ENCODE data around the gene PTPN6. TPM values are rescaled to one million over a fixed set of nuclear protein-coding genes. Genes with fewer than 3 reads are reported as not detected.

The PTPN6 gene
- total and polyA plus RNA-seq, 2 of the 13 experiments (the other 11 are each of a cell fraction or from before 2014, with no cell fraction given) = 10.5 to 10.6 TPM

- WGBS (ENCODE audit: low lambda C conversion rate) = no CpG with 5 or more reads among the region's 1 CpG
- no peaks in the 10 kb centered on the region for H3K79me2 ChIP-seq (ENCODE audit: insufficient read depth, low read length)
- H3K4me2 ChIP-seq (ENCODE audit: low read depth, low read length) = no peak overlapping the region
- no peak overlapping the region for H3K9ac ChIP-seq (ENCODE audit: insufficient read depth, low read depth, low read length)
- BruUV-seq (replicated peaks) = no TSS peak
- ChIA-PET POLR2A (no interaction called here), CTCF (ENCODE audit: low intra/inter-chr PET ratio, low total read pairs) (interaction anchor here (0.7 kb wide), 1 partner anchor 81 kb away, joined by 3 read pairs; no protein-coding TSS in a partner anchor)
- no peaks in the 10 kb centered on the region for H3K36me3 ChIP-seq (replicated peaks in 1 of 2; ENCODE audit: control insufficient read depth in 1 of 2, insufficient read depth in 2 of 2, low read length in 2 of 2)
- no peak overlapping the region for H3K27ac ChIP-seq (ENCODE audit: extremely low read length, insufficient read depth, low read length)
- H3K4me3 ChIP-seq (replicated peaks in 1 of 3; ENCODE audit: insufficient read depth in 1 of 3, low read depth in 2 of 3, low read length in 3 of 3) = no peak overlapping the region
- no peaks in the 10 kb centered on the region for H3K27me3 ChIP-seq (ENCODE audit: control insufficient read depth in 1 of 2, insufficient read depth in 2 of 2, low read length in 2 of 2)
- FAIRE-seq (no peak), DNase-seq (ENCODE audit: low spot score) (no peak), ATAC-seq (no peak)
- H3K9me3 ChIP-seq (ENCODE audit: low read length) = no peaks in the 10 kb centered on the region
- in situ Hi-C loops (cut with HindIII; ENCODE audit: extremely low pct_ligation_motif_present, low pct_unique_long_range_greater_than_20kb) = no loop called here
- H2AFZ ChIP-seq (ENCODE audit: low read length) = no peak overlapping the region
- H3K4me1 ChIP-seq (ENCODE audit: insufficient read depth, low read length) = peaks cover 24% of the 10 kb centered on the region
- intact Hi-C loops (cut with micrococcal nuclease; ENCODE audit: unreplicated experiment) = no loop called here
- no peaks in the 10 kb centered on the region for H4K20me1 ChIP-seq (ENCODE audit: insufficient read depth, low read length)
- TF ChIP-seq NR2F6 (IDR thresholded peaks at IDR 0.05) (0 out of 2 replicates have a peak, but pooled peaks have one; percentile 11), NR2F6 (CRISPR knock-in tag; IDR thresholded peaks at IDR 0.05) (no peak), MBNL3 (CRISPR knock-in tag; conservative IDR thresholded peaks at IDR 0.05) (no peak), CTCF (CRISPR knock-in tag; IDR thresholded peaks at IDR 0.05) (peak; percentile 38), ZNF484 (CRISPR knock-in tag; IDR thresholded peaks at IDR 0.05; ENCODE audit: borderline replicate concordance, low read depth) (no peak), NR2C2 (CRISPR knock-in tag; IDR thresholded peaks at IDR 0.05; ENCODE audit: borderline replicate concordance) (peak; percentile 70), ZNF672 (CRISPR knock-in tag; IDR thresholded peaks at IDR 0.05) (peak; percentile 98), ZNF883 (CRISPR knock-in tag; IDR thresholded peaks at IDR 0.05; ENCODE audit: not compliant biosample characterization) (no peak), FOXA1 (IDR thresholded peaks at IDR 0.05) (no peak), FOXA1 (CRISPR knock-in tag; IDR thresholded peaks at IDR 0.05) (peak; percentile 44)
- TF ChIP-seq, protein P1, sequence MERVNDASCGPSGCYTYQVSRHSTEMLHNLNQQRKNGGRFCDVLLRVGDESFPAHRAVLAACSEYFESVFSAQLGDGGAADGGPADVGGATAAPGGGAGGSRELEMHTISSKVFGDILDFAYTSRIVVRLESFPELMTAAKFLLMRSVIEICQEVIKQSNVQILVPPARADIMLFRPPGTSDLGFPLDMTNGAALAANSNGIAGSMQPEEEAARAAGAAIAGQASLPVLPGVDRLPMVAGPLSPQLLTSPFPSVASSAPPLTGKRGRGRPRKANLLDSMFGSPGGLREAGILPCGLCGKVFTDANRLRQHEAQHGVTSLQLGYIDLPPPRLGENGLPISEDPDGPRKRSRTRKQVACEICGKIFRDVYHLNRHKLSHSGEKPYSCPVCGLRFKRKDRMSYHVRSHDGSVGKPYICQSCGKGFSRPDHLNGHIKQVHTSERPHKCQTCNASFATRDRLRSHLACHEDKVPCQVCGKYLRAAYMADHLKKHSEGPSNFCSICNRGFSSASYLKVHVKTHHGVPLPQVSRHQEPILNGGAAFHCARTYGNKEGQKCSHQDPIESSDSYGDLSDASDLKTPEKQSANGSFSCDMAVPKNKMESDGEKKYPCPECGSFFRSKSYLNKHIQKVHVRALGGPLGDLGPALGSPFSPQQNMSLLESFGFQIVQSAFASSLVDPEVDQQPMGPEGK (CRISPR knock-in tag; IDR thresholded peaks at IDR 0.05) = peak; percentile 83
Observed at GRCh38 chr12:6950401-6950801, 755 bp upstream of the PTPN6 start.
